GM08714 (cell line): ENCODE measurements around the gene TMEM120B.
"Not testable (repeated sequence)": the region's sequence is repeated elsewhere in the genome, so short reads cannot be mapped to it uniquely, and the experiment has no call there.

Source experiments
- H3K4me3 ChIP-seq: fragments of 200-500 bp; sonication (Bioruptor generic); 2 replicates; pipeline ENCODE4 v1.5.1; 2014; ENCODE audit warnings: mild to moderate bottlenecking, low read length, inconsistent platforms
- ZNF274 ChIP-seq: IDR thresholded peaks from 2 replicates; pipeline ENCODE4 v1.6.1; 2012; ENCODE audit warnings: mild to moderate bottlenecking, low read depth, low read length

The TMEM120B gene

DNA sequence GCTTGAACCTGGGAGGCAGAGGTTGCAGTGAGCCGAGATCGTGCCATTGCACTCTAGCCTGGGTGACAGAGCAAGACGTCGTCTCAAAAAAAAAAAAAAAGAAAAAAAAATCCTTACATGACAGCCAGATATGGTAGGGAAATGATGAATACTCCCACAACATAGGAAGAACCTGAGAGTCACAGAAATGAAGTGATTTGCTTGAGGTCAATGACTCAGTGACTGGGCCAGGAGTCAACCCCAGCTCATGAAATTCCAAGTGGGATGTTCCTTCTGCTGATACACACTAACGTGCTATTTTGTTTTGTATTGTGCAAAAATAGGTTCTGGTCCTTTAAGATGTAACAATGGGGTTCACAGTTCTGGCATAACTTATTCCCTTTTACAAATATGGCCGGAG lies 71.9 kb downstream of the TMEM120B start:
- no peak for TF ChIP-seq ZNF274
- H3K4me3 ChIP-seq = no peak overlapping the region

DNA sequence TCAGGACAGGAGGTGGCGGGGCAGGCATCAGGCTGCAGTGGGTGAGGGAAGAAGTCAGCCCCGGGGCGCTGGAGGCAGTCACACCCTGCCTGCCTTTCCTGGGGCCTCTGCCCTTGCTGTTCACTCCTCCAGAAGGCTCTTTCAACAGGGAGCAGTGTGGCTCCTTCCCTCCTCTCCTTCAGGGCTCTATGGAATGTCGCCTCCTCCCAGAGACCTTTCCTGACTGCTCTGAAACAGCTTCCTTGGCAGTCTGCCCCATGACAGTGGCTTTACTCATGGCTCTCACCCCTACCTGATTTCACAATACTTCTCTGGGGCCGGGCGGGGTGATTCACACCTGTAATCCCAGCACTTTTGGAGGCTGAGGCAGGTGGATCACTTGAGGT lies 73.9 kb downstream of the TMEM120B start:
- no peak for TF ChIP-seq ZNF274
- no peak overlapping the region for H3K4me3 ChIP-seq

DNA sequence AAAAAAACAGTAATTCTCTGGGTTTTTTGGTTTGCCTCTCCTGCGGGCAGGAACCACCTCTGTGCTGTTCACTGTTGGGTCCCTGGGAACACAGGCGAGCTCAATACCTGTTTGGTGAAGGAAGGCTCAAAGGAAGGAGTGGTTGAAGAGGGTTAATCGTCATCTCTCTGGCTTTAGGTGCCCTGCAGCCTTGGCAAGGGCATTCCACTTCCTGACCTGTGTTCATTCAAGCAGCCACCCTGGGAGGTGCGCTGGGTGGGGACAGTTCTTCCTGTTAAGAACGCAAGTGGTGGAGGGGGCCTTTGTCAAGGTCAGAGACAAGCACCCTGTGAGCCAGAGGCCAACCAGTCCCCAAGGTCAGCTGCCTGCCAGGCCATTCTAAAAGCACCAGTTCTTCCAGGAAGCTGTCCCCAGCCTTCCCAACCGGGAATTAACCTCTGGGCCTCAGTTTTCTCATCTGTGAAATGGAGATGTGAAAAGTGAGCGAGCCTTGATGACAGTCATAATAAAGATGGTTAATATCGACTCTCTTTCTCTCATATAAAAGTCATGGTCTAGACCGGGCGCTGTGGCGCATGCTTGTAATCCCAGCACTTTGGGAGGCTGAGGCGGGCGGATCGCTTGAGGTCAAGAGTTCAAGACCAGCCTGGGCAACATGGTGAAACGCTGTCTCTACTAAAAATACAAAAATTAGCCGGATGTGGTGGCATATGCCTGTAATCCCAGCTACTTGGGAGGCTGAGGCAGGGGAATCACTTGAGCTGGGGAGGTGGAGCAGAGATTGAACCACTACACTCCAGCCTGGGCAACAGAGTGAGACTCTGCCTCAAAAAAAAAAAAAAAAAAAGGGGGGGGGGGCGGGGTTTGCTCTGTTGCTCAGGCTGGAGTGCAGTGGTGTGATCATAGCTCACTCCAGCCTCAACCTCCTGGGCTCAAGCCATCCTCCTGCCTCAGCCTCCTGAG lies 74.8 kb downstream of the TMEM120B start:
- no peak for TF ChIP-seq ZNF274
- H3K4me3 ChIP-seq = no peak overlapping the region

DNA sequence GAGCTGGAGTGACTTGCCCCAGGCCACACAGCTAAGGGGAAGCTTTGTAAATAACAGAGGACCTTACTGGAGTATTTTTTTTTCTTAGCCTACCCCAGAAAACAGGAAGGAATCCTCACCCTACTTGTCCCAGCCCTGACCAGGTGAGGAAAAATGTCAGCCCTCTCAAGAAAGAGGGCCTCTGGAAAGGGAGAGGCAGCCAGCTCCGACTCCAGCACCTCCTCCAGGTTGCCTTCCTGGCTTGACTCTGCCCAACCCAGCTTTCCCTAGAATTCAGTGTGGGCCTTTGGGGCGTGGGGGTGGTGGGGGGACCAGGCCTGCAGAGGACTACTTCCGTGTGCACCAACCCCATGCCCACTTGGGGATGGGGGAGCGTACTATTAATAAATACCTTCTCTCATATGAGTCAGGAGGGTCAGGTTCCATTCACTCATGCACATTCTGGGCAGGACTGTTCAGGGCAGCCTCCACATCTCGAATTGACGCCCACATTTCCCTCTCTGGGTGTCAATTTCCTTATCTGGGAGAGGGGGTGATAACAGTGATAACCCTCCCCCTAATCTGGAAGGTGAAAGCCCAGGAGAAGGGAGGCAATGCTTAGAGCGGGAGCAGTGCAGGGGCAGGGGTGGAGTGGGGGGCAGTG lies 75.7 kb downstream of the TMEM120B start:
- no peak for TF ChIP-seq ZNF274
- no peak overlapping the region for H3K4me3 ChIP-seq

DNA sequence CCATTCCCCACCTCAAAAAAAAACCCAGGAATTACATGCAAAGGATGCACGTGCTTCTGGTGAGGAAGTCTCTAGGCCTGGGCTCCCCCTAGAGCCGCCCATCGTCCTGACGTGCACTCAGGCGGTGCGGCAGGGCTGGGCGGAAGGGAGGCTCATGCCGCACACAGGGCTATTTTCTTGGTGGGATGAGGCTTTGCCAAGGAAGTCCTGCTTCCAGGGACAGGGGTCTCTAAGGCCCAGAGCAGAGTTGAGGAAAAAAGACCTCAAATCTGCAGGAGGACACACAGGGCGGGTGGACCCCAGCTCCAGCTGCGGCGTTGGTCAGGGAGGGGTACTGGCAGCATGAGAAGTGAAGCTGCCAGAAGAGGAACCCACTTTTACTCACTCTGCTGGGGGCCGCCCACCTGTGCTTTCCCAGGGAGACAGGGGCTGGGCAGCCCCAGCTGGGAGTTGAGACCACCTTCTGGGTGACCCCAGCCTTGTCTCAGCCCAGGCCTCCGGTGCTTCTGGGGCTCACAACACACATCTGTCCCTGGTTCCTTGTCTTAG lies 76.8 kb downstream of the TMEM120B start:
- TF ChIP-seq ZNF274 = no peak
- H3K4me3 ChIP-seq = peak overlapping the region; percentile 27; the same call in 1 of the 2 replicates

DNA sequence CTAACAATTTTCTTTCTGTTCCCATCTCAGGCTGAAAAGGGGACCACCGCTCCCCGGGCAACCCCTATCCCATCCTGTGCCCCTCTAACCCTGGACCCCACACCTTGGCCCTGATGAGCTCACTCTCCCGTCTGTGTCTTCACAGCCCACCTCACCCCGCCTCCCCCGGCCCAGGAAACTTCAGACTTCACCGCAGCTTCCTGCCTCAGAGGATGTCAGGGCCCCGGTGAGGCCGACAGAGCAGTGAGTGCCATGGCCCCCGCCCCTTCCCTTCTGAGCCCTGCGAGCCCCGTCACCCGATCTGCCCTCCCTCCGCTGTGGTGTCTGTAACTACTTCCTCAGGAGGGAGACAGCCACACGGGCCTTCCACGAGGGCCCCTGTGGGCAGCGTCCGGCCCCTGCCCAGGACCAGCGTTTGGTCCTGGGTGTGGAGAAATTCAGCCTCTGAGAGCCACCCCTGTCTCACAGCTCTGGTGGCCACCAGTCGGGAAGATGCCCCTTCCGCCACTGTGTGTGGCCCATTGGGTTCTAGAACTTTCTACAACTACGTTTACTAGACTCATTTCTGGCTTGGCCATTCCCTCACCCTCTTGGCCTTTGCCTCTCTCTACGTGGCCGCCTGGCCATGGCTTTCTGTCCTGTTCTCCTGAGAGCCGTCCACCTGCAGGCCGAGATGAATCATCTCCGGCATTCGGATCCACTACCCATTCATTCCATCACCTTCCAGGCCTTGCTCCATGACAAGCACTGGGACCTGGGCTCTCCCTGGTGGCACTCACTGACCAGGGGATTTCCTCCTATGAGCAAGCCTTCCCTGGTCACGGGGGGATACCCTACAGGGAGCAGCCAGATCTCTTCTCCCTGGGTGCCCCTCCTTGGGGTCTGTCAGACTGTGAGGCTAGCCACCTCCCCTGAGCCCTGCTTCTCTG lies 77.5 kb downstream of the TMEM120B start:
- H3K4me3 ChIP-seq = peak overlapping the region; percentile 27; the same call in 1 of the 2 replicates
- no peak for TF ChIP-seq ZNF274

DNA sequence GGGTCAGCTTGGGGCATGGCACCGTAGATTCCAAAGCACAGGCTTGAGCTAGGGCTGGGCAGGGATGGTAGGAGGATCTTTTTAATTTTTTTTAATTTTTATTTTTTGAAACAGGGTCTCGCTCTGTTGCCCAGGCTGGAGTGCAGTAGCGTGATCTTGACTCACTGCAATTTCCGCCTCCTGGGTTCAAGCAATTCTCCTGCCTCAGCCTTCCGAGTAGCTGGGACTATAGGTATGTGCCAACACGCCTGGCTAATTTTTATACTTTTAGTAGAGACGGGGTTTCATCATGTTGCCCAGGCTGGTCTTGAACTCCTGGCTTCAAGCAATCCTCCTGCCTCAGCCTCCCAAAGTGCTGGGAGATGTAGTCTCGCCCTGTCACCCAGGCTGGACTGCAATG lies 78.2 kb downstream of the TMEM120B start:
- not testable (repeated sequence) for H3K4me3 ChIP-seq

DNA sequence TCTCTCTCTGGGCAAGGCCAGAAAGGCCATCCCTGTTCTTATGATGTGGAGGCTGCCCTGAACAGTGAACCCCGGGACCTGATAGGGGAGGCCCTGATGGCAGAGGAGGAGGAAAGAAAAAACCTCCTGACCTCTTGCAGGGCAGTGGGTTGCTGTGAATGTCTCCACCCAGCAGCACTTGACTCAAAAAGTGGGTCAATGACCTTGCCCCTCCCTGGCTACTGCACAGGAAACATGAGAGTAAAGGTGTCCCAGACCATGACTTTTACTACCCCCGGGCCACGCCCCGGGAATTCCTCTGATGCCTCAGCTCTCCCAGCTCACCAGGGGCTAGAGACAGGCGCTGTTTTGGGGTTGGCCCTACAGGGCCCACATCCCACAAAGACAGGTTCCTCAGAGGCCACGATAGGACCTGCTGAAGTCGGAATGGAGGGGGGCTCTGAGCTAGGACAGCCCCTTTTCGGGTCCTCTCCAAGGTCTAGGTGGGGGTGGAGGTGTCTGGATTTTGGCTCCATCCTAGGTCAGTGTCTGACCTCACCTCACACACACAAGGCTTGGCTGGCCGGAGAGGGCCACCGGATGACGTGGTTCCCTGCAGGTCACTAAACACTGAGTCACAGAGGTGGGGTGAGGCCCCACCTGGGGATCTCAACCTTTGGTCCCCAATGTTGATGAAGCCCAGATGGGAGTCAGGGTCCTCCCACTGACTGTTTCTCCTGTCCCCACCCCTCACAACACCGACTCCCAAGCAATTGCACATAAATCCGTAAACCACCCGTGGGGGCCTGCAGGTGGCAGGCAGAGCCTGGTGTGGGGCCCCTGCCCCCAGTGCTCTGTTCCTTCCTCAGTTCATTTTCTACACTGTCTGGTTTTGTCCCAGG lies 79.4 kb downstream of the TMEM120B start:
- TF ChIP-seq ZNF274 = no peak
- H3K4me3 ChIP-seq = peak overlapping the region; percentile 74; the same call in 1 of the 2 replicates

DNA sequence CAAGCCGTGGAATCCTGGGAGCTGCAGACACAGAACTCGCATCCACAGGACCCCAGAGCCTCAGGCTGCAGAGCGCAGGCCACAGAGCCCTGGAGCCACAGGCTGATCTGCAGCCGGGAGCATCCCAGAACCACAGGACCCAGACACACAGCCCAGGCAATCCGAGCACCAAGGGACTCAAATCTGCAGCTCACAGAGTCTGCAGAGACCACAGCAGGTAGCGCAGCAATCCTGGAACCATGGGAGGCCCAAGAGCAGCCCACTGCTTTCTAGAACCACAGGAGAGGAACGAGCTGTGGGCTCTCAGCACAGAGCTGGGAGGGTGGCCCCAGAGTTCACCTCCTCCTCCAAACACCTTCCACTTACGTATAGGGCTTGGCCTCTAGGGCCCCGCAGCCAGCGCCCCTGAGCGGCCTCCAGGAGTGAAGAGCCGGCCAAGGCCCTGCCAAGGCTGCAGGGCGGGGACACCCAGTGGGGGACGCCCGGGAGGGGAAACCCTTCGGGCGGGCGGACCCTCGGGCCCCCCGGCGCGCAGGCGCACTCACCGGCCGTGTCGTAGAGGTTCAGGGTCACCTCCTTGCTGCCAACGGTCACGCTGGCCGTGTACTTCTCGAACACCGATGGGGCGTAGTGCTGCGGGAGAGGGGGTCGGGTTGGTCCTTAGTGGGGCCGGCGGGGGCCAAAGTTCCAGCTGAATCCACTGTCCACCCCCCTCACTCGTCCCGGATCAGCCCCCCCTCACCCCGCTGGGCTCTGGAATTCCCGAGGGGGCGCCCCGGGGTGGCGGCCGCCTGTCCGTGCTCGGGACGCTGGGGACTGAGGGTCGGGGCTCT lies 80.3 kb downstream of the TMEM120B start:
- peak overlapping the region; percentile 74; the same call in 1 of the 2 replicates for H3K4me3 ChIP-seq
- no peak for TF ChIP-seq ZNF274

DNA sequence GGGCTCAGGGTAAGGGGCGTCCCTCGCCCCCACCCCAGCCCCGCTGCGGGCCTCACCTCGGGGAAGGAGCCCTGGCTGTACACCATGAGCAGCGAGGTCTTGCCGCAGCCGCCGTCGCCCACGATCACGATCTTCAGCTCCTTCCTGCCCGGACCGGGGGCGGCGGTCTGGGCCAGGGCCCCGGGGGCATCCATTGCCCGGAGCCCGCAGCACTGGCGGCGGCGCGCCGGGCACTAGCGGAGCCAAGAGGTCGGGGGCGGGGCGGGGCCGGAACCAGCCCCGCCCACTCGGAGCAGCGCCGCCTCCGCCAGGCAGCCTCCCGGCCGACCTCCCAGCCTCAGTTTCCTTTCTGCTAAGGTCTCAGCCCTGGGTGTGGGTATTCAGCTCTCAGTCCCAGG lies 80.9 kb downstream of the TMEM120B start, which contains the start of gene RHOF:
TSS of gene RHOF (minus strand) at position 249 of the 398 bp plus-strand sequence. CDS start at position 194, 55 bp downstream.
- peak within 1 kb of the TSS; percentile 74; the same call in 1 of the 2 replicates for H3K4me3 ChIP-seq
- TF ChIP-seq ZNF274 = no peak

DNA sequence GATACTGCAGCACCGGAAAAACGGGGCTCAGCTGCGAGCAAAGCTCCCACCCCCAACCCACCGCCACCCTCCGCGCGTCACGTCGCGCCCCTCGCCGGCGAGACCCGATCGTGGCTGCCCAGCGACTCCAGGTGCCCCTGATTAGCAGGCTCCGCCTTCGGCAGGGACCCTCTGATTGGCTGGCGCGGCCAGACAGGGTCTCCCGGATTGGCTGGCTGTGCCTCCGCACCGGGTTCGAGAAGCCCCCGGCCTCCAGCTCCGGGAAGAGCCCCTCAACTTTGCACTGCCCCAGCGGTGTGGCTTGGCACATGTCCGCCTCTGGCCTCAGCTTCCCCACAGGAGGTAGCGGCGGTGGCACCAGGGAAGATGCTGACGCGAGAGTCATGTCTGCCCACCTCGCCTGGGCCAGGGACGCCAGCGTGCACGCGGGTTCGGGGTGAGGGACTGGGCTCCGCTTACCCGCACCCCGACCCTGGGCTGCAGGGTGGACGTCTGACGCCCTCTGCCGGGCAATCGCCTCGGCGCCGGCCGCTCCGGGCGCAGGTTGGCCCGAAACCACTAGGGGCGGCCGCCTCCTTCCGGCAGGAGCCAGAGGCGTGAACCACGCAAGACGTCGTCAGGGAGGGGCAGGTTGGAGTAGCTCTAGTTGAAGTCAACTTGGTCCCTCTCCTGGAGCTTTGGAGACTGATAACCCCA lies 81.4 kb downstream of the TMEM120B start:
- TF ChIP-seq ZNF274 = no peak
- peak overlapping the region; percentile 74; the same call in 1 of the 2 replicates for H3K4me3 ChIP-seq
